Testis (tissue), 2 donors: ENCODE measurements around the gene MRPL55.

Experiments
- POLR2A ChIP-seq: fragments of 450-650 bp; IDR thresholded peaks from one replicate; pipeline ENCODE4 v1.6.1; 2017; ENCODE audit warnings: antibody characterized with exemption, mild to moderate bottlenecking, moderate library complexity
- TF ChIP-seq, protein P1 (sequence below), 3 experiments: fragments of 450-650 bp in 2 of 3; fragments of 200-600 bp in 1 of 3; sonication (generic) in 1 of 3; IDR thresholded peaks; one replicate each; pipeline ENCODE4 v1.5.1; 2016 to 2019; ENCODE audit warnings: antibody characterized with exemption in 3 of 3, mild to moderate bottlenecking in 2 of 3, moderate library complexity in 1 of 3

DNA sequence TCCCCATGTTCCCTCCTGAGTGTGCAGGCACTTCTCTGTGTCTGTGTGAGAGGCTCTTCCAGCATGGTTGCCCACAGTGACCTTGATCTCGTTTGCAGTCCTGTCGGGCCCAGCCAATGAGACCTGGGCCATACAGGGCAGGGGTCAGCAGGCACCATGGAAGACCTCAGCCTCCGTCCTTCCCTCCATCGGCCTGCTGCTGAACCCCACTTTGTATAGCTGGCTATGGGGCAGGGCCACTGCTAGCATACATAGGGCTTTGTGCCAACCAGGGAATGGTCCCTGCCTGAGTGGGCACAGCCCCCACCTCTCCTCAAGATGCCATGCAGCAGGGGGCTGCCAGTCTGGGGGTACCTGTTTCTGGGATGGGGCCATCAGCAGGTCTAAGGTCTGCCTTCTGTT lies 9.8 kb downstream of the MRPL55 start:
- no peak for TF ChIP-seq POLR2A
- TF ChIP-seq, protein P1, sequence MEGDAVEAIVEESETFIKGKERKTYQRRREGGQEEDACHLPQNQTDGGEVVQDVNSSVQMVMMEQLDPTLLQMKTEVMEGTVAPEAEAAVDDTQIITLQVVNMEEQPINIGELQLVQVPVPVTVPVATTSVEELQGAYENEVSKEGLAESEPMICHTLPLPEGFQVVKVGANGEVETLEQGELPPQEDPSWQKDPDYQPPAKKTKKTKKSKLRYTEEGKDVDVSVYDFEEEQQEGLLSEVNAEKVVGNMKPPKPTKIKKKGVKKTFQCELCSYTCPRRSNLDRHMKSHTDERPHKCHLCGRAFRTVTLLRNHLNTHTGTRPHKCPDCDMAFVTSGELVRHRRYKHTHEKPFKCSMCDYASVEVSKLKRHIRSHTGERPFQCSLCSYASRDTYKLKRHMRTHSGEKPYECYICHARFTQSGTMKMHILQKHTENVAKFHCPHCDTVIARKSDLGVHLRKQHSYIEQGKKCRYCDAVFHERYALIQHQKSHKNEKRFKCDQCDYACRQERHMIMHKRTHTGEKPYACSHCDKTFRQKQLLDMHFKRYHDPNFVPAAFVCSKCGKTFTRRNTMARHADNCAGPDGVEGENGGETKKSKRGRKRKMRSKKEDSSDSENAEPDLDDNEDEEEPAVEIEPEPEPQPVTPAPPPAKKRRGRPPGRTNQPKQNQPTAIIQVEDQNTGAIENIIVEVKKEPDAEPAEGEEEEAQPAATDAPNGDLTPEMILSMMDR (IDR thresholded peaks at IDR 0.05), result no peak
